DMS 273 (cell line): ENCODE results near the gene TPO.
"Not testable (repeated sequence)": the region's sequence is repeated elsewhere in the genome, so short reads cannot be mapped to it uniquely, and the experiment has no call there.

Source experiments
- DNase-seq: peaks from one replicate; lab custom pipeline; 2025; ENCODE audit not compliant: unreplicated experiment; lab: John Stamatoyannopoulos, UW

TPO gene

DNA sequence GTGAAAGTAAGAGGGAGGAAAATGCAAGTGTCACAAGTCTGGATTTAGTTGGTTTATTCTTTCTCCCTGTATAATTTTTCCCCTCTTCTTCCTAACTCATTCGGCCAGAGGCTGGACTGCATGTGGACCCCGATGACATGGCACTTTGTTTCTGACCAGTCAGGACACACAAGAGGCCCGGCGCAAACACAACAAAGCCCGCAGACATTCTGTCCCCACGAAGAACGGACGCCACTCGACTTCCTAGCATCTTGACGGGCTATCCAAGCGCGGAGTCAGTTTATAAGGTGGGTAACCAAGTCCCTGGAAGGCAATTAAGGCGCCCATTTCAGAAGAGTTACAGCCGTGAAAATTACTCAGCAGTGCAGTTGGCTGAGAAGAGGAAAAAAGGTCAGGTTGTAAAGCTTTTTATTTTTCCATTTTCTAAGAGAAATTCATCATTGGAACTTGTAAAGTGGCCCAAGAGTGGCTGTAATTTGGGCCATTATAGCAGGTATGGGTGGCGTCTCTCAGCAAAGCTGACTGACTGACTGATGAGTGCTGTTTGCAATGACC lies at the start of gene TPO:
Gene TPO (plus strand): TSS at position 308 of the 555 bp plus-strand sequence. CDS start 946 bp downstream, outside the sequence.
- DNase-seq = no peak

DNA sequence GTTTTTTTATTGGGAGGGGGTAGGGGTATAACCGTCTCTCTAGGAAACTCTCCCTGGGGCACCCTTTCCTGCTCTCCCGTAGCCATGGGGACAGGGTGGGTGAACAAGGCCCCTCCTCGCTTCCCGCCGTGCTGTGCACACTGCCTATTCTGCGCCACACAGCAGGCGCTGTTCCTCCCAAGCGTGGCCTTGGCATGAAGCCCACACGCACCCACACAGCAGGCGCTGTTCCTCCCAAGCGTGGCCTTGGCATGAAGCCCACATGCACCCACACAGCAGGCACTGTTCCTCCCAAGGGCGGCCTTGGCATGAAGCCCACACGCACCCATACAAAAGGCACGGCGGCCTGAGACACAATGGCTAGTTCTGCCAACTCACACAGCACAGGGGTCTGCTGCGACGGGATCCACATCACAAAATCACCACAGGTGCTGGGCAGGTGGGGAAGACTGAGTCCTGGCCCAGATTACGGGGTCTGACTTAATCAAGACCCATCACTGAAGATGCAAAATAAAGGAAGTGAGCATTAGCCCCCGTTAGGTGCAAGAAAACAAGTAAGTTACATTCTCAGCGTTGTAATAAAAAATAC lies 46.6 kb upstream of the TPO start:
- no peak for DNase-seq

DNA sequence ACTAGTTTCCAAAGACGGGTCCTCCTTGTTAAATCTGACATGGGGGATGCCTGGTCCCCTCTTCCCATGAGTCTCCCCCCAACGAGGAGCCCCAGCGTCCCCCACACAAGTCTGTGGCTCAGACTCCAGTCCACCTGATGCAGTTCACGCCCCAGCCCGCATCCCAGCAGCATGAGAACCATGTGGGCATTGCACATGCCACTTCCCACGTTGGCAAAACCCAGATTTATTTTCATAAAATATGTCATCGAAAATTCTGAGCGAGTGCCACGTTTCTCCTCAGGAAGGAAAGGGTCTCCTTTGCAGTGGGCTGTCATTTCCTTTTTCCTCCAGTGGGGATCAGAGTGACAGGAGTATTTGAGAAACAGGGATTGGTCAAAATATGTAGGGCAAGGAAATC lies 45.7 kb upstream of the TPO start:
- no peak for DNase-seq

DNA sequence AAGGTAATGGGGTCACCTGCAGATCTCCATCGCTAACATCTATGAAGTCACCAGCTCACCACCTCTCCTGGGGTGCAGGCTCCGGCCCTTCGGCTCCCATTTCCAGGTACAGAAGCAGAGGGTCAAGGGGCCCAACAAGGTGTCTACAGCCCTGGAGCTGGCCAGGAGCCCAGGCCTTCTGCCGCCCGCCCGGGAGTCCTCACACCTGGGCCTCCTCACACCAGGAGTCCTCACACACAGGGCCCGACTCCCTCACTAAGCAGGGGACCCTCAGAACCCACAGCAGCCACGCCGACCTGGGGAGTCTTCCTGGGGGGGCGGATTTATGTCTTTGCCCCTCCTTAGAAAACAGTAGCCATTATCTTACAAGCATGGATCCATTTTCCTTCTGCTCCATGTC lies 43.4 kb upstream of the TPO start:
- DNase-seq = no peak

DNA sequence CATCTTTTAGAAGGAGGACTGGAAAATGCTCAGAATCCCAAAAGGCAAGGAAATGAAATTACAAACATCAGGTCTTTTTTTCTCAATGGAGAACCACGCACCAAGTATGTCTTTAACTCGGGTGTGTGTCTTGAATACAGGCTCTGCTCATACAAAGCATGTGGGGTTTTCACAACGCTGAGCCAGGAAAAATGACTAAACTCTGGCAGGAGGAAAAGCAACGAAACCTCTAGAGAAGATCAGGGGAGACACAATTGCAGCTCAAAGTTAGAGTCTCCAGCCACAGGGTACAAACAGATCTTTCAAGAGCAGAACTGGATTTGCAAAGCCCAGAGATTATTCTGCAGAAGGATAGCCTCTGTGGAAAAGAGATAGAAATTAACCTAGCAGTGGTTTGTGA lies 42.8 kb upstream of the TPO start:
- no peak for DNase-seq

DNA sequence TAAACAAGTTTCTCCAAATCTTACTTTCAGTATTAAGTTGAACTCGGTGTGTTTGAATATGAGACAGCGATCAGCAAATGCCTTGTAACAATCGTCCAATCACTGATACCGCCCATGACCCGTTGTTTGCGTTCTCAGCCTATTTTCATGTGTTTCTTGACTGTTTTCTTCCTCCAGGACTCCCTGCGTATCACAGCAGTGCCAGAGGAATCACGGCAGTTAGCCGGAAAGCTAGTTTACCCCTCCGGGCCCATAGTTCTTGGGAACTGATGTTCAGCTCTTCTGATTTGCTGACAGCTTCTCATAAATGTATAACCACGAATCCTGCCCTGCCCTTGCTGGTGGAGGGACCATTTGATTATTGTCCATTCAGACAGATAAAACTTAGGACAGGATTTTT lies 42.2 kb upstream of the TPO start:
- no peak for DNase-seq

DNA sequence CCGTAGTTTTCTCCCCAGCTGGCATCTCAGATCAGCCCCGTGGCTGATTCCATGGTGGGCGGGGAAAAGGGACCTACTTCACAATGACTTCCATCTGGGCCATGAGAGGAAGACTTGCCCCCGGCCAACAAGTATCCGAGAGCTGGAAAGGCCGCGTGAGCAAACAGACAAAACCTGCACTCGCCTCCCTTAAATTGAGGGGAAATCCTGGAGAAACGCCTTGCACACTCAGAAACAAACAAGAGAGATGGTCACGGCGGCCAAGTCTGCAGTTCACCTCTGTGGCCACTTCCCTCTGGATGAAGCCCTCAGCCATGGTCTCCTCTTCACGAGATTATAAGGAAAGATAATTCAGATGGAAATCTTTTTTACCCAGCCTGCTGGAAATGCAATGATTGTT lies 39.4 kb upstream of the TPO start:
- DNase-seq = no peak

DNA sequence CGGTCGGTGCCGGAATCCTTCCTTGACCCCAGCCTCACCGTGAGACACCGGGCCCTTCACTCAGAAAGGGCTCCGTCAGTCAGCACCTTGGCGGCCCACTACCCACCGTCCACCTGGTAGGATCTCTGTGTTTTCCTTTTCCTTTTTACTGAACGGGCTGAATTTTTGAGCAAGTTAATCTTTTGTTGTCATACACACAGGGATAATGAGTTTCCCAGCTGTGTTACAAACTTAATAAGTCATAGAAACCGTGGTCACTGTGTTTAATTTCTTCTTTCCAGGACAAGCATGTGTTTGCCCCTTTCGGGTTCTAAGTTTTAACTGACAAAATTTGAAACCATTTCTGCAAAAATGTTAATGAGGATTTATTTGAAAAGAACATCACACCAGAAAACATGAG lies 39.0 kb upstream of the TPO start:
- no peak for DNase-seq

DNA sequence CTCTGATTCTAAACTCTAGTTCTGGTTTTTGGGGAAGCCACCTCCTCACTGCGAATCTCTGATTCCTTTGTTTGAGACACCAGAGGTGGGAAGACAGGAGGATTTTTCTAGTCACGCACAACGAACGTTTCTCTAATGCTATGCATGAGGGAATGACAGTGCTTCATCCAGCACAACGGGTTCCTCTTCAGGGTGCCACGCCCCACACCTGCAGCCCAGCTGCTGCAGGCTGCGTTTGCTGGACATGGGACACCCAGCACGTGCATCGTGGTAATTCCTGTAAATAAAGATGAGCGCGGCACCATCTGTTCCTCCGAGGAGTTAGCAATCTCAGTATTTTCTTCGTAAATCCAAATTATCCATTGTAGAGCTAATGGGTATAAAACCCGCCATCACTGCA lies 37.5 kb upstream of the TPO start:
- DNase-seq = no peak

DNA sequence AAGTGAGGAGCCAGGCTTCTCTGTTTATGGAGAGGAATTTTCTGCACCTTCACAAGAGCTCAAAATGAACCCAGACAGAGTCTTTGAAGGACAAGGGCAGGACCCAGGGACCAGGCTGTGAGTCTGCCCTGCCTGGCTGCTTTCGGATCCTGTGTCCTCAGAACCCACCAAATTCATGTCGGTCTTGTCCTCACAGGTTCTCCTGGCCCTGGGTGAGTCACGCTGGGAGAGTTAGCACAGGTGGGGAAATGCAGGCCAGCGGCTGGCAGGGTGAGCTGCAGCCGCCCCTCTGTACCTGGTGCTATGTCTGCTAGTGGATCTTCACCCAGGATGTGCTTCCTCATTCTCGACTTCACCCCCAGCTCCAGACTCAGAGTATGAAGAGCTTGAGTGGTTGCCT lies 35.8 kb upstream of the TPO start:
- DNase-seq = no peak

DNA sequence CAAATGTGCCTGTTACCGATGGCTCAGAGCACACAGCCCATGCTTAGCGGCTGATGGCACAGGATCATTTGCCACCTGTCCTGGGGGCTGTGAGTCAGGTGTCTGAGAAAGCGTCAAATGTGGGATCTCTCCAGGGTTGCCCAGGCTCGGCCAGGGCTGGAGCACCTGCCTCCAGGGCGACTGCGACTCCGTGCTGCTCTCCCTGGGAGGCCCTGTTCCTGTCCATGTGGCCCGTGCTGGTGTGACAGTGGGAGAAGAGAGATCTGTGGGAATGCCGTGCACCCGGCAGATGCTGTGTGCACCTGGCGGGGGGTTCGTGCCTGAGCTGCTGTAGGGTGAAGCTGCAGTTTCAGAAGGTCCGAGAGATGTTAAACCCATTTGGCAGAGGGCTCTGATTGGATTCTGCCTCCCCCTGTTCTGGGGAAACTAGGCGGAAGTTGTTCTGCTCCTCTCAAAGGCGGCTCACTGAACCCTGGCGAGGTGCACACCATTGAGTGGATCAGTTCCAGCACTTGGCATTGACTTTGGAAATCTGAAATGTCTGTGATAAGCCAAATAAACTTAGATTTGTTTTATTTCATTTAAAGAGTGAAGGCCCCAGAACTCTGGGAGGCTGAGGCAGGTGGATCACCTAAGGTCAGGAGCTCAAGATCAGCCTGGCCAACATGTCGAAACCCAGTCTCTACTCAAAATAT lies 34.7 kb upstream of the TPO start:
- no peak for DNase-seq

DNA sequence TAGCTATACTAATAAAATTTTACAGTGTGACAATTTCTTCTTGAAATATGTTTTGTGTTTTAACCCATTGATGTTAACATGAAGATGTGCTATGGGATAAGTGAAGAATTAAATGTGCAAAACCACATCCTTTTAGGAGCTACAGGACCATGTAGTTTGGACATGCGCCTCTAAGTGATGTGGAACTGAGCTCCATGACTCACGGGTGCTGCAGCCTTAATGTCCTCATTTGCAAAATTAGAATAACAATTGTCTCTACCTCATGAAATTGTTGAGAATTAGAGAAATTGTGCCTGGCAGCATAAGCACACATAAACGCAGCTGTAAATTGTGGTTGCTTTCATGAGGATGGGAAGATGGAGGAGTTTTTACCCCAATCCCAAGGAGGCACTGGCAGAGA lies 31.6 kb upstream of the TPO start:
- no peak for DNase-seq

DNA sequence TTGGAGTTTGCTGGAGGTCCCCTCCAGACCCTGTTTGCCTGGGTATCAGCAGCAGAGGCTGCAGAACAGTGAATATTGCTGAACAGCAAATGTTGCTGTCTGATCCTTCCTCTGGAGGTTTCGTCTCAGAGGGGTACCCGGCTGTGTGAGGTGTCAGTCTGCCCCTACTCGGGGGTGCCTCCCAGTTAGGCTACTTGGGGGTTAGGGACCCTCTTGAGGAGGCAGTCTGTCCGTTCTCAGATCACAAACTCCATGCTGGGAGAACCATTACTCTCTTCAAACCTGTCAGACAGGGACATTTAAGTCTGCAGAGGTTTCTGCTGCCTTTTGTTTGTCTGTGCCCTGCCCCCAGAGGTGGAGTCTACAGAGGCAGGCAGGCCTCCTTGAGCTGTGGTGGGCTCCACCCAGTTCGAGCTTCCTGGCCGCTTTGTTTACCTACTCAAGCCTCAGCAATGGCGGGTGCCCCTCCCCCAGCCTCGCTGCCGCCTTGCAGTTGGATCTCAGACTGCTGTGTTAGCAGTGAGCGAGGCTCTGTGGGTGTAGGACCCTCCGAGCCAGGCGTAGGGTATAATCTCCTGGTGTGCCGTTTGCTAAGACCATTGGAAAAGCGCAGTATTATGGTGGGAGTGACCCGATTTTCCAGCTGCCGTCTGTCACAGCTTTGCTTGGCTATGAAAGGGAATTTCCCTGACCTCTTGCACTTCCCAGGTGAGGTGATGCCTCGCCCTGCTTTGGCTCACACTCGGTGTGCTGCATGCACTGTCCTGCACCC lies 25.1 kb upstream of the TPO start:
- not testable (repeated sequence) for DNase-seq

DNA sequence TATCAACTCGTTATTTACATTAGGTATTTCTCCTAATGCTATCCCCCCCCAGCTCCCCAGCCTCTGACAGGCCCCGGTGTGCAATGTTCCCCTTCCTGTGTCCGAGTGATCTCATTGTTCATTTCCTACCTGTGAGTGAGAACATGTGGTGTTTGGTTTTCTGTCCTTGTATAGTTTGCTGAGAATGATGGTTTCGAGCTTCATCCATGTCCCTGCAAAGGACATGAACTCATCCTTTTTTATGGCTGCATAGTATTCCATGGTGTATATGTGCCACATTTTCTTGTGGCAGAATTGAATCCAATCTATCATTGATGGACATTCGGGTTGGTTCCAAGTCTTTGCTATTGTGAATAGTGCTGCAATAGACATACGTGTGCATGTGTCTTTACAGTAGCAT lies 23.1 kb upstream of the TPO start:
- not testable (repeated sequence) for DNase-seq

DNA sequence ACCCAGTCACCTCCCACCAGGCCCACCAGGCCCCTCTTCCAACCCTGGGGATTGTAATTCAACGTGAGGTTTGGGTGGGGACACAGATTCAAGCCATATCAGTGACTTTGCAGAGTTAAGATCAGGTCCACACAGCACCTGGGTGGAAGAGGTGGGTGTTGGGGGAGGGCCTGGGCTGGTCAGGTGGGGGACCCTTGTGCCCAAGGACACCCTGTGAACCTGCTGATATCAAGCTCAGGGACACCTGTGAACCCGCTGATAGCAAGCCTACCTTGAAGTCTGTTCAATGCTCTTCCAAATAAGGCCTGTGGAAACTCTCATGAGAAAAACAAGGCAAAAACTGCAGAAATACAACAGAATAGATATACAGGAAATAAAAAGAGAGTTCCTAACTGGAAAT lies 19.9 kb upstream of the TPO start:
- DNase-seq = no peak

DNA sequence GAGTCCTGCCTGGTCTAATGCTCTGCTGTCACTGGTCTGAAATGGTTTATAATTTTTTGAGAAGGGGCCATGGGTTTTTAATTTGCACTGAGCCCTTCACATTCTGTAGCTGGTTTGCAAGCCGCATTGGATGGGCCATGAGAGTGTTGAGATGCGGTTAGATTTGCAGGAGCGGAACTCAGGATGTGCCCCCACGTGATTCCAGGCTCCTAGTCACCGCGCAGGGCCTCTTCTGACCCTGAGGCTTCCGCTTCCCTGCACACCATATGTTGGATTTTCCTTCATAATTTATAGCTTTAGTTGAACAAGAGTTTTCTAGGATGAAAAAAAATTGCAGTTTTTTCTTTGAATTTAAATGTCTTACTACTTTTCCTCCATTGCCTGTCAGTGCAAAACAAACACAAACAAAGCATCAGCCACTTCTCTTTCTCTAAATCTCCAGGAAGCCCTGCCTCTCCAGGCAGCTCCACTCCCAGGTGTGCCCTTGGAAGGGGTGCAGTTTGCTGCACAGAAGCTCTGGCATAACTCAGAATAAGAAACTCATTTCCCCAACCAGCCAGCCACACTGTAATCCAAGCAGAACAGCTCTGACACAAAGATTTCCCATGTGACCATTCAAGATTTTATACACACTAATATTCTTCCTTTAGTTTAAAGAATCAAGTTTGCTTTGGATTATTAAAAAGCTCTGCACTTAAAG lies 18.4 kb upstream of the TPO start:
- DNase-seq = no peak

DNA sequence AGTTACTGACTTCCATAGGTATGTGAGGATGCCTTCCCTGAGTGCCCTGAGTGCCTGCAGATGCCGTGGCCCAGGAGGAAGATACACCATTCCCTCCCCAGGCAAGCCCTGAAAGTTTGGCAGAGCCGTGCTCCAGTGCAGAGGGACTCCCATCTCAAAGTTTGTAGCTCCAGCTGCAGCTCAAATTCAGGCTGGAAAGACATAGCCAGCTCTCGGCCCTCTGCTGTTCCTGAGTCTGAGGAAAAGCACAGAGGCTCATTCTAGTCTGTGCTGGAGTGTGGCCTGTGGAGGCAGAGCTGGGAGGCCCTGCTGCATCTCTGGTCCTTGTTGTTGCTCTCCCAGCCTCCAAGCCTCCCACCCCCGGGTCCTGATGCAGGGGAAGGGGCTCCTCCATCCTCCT lies 15.9 kb upstream of the TPO start:
- DNase-seq = no peak

DNA sequence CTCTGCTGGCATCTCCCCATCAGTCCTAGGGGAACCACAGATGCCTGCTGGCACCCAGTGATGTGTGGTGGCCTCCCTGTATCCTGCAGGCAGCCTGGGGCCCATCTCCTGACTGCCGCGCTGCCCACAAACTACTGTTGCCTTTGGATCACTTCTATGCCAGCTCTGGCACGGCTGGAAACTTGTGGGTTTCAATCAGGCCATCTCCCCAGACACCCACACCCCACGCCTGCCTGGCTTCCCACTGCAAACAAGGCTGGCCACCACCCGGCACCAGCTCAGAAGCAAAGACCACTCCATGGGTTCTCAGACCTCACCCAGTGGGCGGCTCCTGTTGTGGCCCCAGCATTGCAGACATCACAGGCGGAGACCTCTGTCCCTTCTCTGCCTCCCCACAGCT lies 15.1 kb upstream of the TPO start:
- no peak for DNase-seq

DNA sequence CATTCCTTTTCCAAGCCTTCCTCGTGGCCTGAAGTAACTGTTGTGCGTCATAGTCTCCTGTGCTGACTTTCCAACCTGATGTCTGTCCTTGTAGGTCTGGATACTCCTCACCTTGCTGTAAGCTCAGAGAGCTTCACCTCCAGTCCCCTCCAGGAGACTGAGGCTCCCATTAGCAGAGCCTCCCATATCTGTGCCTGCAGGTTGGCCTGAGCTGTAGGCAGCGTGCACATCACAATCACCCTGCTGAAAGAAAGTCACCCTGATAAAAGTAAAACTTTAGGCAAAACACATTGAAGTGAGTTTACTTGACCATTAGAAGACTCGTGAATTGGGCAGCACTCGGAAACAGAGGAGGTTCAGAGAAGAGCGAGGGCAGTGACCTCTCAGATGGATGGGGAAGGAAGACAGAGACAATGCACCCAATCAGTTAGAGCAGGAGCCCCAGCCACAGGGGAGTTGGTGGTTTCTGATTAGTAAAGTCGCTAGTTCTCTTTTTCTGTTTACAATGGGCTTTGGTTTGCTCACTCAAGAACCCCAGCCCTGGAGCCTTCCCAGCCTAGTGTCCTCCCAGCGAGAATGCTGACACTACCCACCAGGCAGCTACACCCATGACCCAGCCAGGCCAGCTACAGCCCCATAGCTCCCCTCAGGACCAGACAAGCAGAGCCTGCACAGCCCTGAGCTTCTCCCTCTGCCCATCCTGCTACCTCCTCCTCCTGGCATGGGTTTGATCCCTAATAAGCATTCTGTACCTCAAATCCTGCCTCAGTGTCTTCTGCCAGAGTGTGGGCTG lies 12.1 kb upstream of the TPO start:
- no peak for DNase-seq

DNA sequence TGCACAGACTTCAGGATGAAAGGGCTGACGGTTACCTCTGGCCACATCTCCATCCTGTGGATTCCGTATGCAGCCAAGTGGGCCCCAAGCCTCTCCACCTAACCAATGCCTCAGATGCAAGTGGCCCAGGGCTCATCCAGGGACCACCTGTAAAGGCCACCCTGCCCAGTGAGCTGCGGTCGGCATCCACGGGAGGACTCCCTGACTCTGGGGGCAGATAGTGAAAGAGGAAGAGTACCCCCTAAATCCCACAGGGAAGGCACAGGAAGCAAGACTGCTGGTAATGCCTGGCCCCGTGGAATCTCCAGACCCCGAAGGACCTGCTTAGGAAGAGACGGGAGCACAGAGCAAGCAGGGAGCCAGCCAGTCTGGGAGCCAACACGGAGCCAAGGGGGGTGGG lies 11.2 kb upstream of the TPO start:
- no peak for DNase-seq

DNA sequence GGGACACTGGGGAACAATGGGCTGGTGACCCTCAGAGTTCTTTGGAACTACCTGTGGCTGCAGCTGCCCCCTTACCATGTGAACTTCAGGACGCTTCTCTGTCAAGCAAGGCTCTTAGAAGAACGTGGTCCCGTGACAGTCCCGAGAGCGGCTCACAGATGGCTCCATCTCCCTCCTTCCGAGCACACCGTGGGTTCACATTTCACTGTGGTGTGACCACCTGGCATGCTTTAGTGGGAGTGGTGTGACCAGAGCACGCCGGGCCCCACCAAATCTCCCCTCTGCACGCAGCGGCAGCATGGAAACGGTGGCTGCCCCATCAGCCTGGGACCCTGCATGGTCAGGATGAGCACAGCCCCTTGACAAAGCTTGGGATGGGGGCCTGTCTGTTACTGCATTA lies 9.7 kb upstream of the TPO start:
- no peak for DNase-seq
